SKM-1 treated with dmso at 0.1 percent for 144 hours (cell line): ENCODE measurements around the gene IFNK.
A peak's percentile ranks its signal among the peaks of the same experiment; 100 is the strongest.

Source experiments
- DNase-seq: peaks from one replicate; lab custom pipeline; 2025; ENCODE audit not compliant: unreplicated experiment; lab: John Stamatoyannopoulos, UW

The IFNK gene

DNA sequence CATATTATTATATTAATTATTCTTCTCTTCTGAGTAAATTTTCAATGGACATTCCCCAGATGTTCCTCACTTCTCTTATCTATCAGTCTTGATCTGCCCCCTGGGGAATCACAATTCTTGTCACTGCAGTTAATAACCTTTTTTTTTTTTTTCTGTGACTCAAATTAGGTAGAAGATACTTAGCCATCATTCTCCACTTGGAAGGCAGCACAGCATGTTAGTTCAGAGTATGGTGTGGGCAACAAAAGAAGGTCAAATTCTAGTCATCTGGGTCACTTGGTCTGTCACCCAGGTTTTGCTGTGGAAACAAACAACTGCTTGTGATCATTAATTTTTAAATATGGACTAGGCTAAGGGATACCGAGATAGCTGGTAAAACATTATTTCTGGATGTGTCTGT is 13.7 kb downstream of the IFNK start:
- DNase-seq, result no peak

DNA sequence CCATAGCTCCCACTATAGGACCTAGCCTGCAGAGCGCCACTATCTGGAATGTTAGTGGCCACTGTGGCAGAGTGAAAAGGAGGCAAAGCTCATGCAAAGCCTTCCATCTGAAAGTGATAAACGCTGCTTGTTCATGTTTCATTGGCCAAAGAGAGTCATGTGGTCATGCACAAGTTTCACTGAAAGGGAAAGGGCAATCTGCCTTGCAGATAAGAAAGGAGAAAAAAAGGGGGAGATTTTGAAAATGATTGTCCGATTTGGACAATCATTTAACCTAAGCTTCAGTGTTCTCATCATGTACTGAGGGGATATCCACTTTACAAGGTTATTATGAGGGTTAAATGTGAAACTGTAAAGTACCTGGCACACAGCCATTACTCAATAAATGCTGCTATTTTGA is 14.6 kb downstream of the IFNK start:
- no peak for DNase-seq

DNA sequence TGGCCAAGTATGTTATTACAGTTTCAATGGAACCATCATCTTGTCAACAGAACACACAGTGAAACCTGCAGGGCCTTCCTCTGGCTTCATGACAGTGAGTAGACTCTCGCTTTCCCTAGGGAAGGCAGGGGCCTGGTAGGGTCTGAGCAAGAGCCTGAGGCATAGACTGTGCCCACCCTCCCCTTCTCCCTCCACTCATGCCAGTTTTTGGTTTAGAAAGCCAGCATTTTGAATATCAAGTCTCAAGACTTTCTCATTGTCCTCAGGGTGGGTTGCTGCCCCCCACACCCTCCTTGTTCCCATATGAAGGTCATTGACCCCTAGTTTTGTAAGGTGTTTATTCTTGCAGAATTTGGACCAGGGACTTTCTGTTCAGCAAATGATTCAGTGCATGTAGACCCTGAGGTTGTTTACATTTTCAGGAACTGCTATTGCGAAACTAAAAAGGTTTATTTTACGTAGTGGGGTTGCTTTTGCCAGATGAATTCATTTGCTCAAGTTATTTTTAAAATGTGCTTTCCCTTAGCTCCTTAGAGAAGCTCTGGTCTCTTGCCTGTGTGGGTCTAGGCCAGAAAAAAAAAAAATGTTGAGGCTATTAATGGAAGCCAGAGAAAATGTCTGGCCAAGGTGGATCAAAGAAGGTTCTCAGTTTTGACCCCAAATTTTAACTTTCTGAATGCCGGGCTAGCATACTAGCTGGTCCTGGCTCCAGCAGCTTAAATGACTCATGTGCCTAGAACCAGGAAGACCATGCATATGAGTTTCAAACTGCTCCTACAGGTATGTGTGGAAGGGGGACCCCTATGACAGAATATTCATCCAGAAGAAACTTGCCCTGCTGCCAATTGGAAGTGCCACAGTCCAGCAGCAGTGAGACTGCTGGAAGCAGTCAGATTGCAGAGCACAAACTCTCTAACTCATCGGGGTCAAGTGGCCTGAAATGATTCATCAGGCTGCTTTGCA is 15.7 kb downstream of the IFNK start:
- no peak for DNase-seq

DNA sequence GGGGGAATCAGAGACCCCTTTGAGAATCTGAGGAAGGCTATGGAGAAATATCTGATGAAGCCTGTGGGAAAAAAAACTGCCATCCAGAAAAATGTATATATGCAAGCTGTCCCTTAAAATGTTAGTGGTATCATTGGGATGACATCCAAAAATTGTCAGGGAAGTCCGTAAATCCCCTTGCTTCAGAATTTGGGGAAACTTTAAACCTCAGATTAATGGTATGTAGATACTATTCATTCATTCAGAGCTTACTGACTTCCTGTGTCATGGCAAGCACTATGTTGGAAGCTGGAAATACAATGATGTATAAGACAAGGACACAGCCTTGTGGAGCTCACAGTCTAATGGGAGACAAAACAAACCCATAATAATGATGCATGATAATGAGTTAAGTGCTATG is 16.4 kb downstream of the IFNK start:
- DNase-seq, result no peak

DNA sequence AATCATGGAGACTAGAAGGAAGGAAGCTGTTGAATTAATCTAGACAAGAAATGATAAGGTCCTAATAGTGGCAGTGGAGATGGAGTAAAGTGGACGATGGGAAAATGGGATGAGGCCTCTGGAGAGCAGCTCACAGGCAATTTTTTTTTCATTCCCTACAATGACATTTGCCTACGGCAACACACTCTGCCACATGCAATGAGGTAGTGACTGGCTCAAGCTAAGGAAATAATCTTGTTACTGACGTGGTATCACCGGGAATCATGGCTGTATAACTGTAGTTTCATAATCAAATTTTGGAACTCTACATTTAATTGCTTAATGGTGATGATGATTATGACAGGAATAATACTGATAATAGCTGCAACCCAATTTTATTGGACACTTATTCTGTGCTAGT is 17.6 kb downstream of the IFNK start:
- no peak for DNase-seq

DNA sequence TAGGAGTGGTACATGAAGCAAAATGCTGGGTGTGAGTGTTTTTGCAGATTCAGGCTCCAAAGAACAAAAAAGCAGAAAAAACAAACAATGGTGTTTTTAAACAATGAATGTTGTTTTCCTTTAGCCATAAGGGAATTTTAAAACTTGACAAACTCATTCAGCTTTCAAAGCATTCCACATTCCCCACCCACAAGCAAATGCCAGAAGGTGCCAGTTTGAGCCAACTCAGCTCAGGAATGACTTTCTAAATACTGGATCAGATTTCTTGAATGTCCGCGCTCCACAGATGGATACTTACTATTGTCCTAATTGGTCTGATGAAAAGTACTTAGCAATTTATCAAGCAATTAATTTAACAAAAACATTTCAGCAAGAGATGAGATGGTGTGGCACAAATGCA is 18.4 kb downstream of the IFNK start:
- no peak for DNase-seq

DNA sequence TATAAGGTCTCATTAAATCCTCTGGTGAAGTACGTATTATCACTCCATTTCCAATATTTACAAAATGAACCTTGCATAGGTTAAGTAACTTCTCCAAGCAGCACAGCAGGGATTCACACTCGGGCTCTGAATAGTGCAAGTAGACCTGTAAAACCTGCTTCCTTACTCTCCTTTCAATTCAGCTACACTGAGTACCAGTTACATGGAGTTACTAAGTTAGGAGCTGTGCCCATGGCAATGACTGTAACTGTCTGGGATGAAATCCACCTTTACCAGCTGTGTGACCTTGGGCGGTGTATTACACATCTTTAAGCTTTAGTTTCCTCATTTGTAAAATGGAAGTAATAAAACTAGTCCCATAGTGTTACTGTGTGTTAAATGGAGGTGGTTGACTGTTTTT is 21.4 kb downstream of the IFNK start:
- DNase-seq, result no peak

DNA sequence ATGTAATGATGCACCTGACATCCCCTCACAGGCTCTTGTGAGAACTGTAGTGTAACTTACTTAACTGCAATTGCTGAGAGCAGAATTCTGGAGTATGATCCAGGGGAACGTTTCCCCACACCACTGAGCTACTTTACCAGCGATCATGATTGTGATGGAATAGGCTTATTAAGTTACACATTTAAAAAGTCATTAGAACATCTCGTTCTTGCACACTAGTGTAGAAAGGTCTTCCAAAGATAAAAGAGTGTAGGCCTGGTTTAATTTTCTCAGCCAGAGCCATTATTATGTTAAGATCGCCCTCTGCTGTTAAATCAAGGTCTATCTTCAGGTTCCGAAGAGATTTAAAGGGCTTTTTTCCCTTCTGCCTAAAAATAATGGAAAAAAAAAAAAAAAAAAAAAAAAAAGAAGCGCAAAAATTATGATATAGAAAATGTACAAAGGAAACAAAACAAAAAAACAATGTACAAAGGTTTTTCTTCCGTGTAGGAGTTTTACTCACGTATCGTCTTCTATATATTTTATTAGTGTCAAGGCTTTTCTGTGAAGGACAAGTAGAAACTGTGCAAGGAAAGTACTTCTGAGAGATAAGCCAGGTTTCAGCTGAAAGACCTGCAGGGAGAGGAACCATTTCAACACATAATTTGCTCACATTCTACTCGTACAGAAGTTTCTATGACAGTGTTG is 24.1 kb downstream of the IFNK start:
- no peak for DNase-seq

DNA sequence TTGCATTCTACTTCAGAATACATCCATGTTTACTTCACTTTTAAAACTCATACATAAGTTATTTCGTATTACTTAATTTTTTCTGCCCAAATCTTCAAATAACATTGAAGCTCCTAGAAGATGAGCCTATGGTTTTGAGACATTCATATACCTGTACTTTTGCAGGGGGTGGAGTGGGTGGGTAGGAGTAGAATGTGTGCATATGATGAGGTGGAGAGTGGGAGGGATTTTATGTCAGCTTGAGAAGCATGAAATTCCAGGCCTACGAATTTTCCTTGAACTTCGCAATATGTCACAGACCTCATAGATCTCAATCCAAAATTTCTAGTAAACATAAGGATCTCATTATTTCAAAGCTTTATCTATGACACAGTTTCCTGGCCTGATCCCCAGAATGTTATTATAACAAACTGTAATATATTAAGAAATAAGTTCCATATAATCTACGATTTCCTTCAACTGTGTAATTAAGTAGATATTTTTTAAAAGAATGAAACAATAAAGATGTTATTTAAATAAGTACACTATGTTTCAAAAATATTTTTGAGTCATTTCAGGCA is 25.2 kb downstream of the IFNK start:
- DNase-seq, result no peak

DNA sequence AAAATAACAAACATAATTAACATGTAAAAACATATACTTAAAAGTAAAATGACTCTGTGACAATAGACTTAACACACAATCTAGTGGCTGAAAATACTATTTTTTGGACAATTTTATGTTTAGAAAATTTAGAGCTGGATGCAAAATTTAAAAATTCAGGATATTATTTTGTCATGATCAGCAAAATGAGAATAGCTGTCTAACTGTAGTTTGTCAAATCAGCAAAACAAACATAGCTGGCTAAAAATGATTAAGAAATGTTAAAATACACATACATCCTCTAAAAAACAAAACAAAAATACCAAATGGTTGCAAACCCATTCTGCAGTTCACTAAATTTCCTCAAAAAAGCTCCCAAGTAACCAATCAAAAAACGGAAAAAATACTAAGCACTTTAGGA is 30.6 kb downstream of the IFNK start:
- no peak for DNase-seq

DNA sequence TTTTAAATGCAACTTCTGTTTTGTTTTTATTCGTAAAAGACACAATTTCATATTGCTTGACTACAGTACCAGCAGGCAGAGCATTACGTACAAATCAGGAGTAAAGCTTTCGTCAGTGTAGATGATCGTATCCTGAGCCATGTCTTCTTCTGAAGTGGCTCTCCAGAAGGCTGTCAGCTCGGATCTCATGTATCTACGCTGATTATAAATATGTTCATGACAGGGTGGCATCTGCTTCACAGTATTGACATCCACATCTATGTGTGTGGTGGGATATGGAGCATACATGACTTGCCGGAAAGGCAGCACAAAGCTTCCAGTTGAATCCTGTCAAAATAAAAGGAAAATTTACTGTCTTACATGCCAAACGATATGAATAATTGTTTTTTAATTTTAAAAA is 32.4 kb downstream of the IFNK start:
- DNase-seq, result no peak

DNA sequence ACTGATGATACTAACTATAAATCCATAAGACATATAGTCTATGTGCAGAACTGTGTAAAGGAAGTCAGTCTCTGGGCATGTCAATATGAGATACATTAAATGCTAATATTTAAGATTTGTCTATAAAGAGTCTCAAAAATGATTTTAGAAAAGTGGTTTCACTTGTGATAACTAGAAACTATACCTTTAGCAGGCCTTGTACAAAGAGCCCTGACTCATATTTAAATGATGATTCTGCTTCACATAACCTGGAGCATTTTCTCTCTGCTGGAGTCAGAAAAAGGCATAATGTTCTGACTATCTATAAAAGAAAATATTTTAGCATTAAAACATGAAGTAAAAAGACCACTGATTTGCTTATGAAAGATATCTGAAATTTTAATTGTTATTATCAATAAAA is 34.2 kb downstream of the IFNK start:
- no peak for DNase-seq

DNA sequence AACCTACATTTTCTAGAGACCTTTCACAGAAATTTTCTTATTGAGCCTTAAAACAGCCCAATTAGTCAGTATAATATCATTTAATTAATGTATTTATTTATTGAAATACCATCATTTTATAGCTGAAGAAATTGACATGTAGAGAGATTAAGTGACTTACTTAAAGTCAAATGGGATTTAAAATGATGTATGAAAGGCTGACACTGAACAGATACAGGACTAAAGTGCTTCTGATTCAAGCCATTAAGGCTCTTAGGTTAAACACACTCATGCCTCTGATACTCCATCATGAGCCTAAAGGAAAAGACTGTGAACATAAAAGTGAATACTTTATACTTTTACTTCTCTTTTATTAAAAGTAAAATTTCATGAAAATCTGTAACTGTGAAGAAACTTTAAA is 36.4 kb downstream of the IFNK start:
- DNase-seq, result no peak

DNA sequence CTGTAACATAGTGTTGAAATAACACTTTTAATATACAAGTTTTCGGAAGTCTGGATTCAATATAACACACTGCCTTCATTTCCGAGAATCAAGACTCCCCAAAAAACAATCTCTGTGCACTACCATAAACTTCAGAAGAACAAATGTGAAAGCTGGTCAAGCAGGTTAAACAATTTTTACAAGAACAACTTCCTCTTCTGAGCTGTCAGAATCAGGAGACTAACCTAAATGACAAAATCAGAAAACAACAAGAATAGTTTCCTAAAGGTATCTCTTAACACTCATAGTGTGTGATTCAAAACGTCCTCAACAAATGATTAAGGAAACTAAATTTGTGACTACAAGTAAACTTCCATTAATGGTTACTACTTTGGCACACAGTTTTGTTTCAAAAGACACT is 37.6 kb downstream of the IFNK start:
- no peak for DNase-seq

DNA sequence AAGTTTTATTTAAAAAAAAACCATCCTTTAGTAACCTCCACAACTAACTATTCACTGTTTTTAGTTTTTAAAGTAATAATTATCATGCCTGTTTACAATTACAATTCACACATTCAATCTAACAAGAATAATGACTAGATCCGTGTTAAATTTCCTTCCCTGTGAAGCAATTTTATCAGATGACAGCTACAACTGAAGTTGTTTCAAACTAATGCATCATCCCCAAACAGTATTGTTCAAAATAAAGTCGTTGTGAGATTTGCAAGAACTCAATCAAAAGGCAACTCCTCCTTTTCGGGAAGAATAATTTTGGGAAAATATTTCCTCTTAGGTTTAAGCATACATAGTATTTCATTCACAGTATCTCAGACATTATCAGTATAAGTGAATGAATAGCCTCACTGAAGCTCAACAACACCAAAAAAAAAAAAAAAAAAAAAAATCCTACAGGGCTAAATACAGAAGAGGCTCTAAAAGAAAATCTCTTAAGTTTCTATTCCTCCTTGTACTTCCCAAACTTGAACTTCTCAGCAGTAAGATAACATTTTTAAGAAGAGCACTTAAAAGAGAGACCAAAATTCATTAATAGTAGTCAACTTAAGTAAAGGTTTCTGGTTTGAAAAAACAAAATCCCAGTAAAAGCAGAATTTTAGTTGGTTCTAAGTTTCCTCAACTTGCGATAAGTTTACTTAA is 39.8 kb downstream of the IFNK start:
- no peak for DNase-seq

DNA sequence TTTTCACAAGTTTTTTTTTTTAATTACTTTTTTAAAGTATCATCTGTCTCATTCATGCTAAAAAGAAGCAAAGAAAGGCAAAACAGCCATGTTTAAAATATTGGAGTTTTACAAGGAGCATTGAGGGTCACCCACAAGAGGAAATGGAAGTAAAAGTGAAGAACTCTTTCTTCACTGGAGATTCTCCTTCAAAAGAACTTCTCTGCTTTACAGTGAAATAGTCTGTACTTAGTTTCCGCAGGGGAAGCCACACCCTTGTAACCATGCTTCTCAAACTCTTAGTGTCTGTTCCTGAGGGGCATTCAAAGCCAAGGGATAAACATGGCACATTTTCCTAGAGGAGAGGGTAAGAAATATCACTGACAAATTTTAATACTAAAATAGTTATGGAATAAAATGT is 40.6 kb downstream of the IFNK start:
- DNase-seq, result no peak

DNA sequence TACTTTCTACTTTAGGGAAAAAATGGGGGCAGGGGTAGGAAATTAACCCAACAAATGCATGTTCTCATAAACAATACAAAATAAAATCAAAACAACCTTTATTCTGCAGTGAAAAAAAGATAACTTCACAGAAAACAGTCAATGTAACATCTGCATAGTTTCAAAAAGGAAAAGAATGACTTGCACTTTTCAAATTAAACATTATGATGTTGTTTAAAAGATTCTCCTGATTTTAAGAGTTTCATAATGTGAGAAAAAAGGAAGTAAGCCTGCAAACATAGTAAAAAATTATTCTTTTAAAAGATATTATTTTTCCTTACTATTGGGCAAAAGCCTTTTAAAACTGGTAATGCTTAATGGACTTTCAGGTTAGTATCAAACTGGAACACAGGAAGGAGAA is 41.6 kb downstream of the IFNK start:
- DNase-seq, result no peak

DNA sequence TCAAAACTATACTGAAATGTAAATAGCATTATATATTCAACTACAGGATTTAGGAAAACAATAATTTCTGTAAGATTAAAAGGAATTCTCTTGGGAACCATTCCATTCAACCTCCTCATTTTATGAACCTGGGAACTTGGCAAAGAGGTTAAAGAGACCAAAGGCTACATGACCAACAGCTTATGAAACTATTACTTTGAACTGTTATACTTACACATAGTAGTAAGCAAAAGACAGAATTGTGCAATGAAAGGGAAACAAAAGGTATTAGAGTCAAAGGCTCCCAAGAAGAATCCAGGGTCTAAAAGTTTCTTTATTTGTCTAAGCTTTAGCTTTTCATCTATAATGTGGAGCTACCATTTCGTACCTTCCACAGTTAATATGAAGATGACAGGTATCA is 42.0 kb downstream of the IFNK start:
- DNase-seq, result no peak

DNA sequence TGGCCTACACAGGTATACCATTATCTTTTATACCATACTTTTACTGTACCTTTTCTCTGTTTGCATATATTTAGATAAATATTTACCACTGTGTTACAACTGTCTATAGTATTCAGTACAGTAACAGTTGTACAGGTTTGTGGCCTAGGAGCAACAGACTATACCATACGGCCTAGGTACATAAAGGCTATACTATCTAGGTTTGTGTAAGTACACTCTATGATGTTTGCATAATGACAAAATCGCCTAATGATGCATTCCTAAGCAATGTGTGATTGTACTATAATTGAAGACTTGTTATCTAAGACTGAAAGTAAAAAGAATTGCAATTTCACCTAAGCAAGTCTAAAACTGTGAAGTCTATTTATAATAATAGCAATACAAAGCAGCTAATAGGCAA is 45.3 kb downstream of the IFNK start:
- no peak for DNase-seq

DNA sequence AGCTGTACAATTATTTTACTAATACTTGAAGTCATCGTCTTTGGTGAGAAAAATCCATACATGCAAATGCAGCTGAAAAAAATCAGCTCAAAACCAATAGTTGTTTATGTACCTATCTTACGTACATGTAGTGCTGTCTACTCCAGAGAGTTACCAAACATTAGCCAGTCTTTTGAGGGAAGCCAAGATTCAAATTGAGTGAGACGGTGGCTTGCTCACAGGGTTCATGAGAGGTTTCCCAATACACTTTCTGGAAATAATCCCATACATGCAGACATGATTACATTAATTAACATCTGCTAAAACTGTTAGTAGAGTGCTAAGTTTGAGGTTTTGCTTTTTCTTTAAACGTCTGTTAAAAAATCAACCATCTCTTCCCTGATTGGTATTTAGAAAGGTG is 46.9 kb downstream of the IFNK start:
- DNase-seq, result no peak

DNA sequence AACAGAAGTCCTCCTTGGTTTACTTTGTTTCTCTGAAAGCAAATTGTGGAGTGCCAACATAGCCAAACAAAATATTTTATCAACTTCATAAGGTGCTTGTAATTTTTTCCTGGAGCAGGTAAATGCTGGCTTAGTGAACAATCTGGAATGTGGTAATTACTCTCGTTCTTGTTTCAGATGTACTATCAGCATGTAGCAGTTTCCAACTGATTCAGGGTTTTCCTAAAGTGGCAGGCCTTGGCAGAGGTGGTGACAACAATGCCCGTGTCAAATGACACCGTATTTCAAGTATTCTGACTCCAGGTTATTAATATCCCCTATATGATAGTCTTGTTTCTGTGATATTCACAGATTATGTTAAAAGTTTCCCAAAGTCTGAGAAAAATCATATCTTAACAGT is 48.0 kb downstream of the IFNK start:
- DNase-seq, result no peak

DNA sequence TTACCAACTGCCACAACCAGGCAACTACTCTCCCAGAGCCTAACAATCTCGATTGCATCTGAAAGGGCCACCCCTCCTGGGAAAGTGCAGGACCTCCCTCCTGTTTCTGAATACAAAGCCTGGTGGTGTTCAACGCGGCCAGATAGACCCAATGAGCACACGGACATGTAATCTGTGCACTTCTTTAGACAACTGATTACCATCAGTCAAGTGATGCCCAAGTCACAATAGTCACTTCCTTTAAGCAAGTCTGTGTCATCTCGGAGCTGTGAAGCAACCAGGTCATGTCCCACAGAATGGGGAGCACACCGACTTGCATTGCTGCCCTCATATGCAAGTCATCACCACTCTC is 48.5 kb downstream of the IFNK start:
- DNase-seq, result peak; percentile 72
